HepG2 (cell line): ENCODE results near the gene RAB3C. TPM values are rescaled to one million over a fixed set of nuclear protein-coding genes. Genes with fewer than 3 reads are reported as not detected.

Experiments used
- ATAC-seq: fragments of 200-7000 bp; cut with Tn5 transposase; 3 replicates; pipeline ENCODE4 v1.9.1; 2020; ENCODE audit warnings: mild to moderate bottlenecking, moderate library complexity
- BruUV-seq: library from RNA; stranded (reverse); fragments of 400-500 nt; replicated peaks from 2 replicates; lab custom pipeline; 2021; lab: Mats Ljungman, UMichigan
- CTCF ChIA-PET: fragments of 300-600 bp; formaldehyde crosslinking; extraction: SDS; loops from one replicate; lab custom pipeline; 2021; ENCODE audit warnings: low total read pairs, inconsistent platforms, low intra/inter-chr PET ratio; lab: Yijun Ruan, JAX
- POLR2A ChIA-PET: fragments of 350-600 bp; sonication (Branson Sonifier 250); formaldehyde crosslinking; loops from one replicate; lab custom pipeline; 2020; ENCODE audit warnings: antibody characterized with exemption, inconsistent platforms; lab: Yijun Ruan, JAX
- DNase-seq: peaks from one replicate; pipeline ENCODE4 v3.0.0-alpha.2; 2015; ENCODE audit warnings: low spot score
- FAIRE-seq: peaks from 3 replicates; lab custom pipeline; 2011; peaks lifted over from hg19 to GRCh38; lab: Jason Lieb, UNC
- H2AFZ ChIP-seq: one replicate; pipeline ENCODE4 v1.6.1; 2011; ENCODE audit warnings: low read length, inconsistent platforms
- H3K27ac ChIP-seq: fragments of 300-600 bp; 3 replicates; pipeline ENCODE4 v1.8.0; 2011; ENCODE audit warnings: mixed run types, mild to moderate bottlenecking, mixed read lengths, low read length, inconsistent platforms; ENCODE audit not compliant: insufficient read depth; ENCODE audit errors: extremely low read length
- H3K27me3 ChIP-seq, 2 experiments: fragments of 200-600 bp in 1 of 2; 2 replicates in 1 of 2; 3 replicates in 1 of 2; pipeline versions ENCODE4 v1.6.0 to v1.8.0; 2011; ENCODE audit warnings: low read length in 2 of 2, mild to moderate bottlenecking in 2 of 2, moderate library complexity in 2 of 2, inconsistent platforms in 1 of 2; ENCODE audit not compliant: insufficient read depth in 2 of 2, control insufficient read depth in 1 of 2
- H3K36me3 ChIP-seq, 2 experiments: fragments of 200-600 bp in 1 of 2; replicated peaks in 1 of 2; 2 replicates in 1 of 2; 3 replicates in 1 of 2; pipeline versions ENCODE4 v1.5.1 to v1.8.0; 2011; ENCODE audit warnings: low read length in 2 of 2, inconsistent platforms in 1 of 2; ENCODE audit not compliant: insufficient read depth in 2 of 2, control insufficient read depth in 1 of 2
- H3K4me1 ChIP-seq: 2 replicates; pipeline ENCODE4 v1.5.1; 2012; ENCODE audit warnings: low read length, inconsistent platforms; ENCODE audit not compliant: insufficient read depth
- H3K4me2 ChIP-seq: 2 replicates; pipeline ENCODE4 v1.6.0; 2011; ENCODE audit warnings: low read depth, low read length, inconsistent platforms
- H3K4me3 ChIP-seq, 3 experiments: fragments of 200-600 bp in 1 of 3; sonication (generic), shearing (Covaris generic) in 1 of 3; replicated peaks in 1 of 3; 2 replicates each; pipeline ENCODE4 v1.5.1; 2011 to 2016; ENCODE audit warnings: low read length in 3 of 3, inconsistent platforms in 2 of 3, low read depth in 2 of 3, mild to moderate bottlenecking in 2 of 3, control low read depth in 1 of 3, mixed read lengths in 1 of 3; ENCODE audit not compliant: insufficient read depth in 1 of 3
- H3K79me2 ChIP-seq: one replicate; pipeline ENCODE4 v1.6.1; 2011; ENCODE audit warnings: low read length, inconsistent platforms; ENCODE audit not compliant: insufficient read depth
- H3K9ac ChIP-seq: 2 replicates; pipeline ENCODE4 v1.6.0; 2011; ENCODE audit warnings: mild to moderate bottlenecking, low read depth, low read length, inconsistent platforms; ENCODE audit not compliant: insufficient read depth
- H3K9me3 ChIP-seq: 2 replicates; pipeline ENCODE4 v1.5.1; 2012; ENCODE audit warnings: mild to moderate bottlenecking, low read length
- H4K20me1 ChIP-seq: 2 replicates; pipeline ENCODE4 v1.6.0; 2011; ENCODE audit warnings: inconsistent platforms, mild to moderate bottlenecking, low read length, moderate library complexity; ENCODE audit not compliant: insufficient read depth
- ATF7 ChIP-seq, 2 experiments: fragments of 450-650 bp in 1 of 2; sonication (generic) in 1 of 2; formaldehyde crosslinking in 1 of 2; IDR thresholded peaks; 2 replicates each; pipeline versions ENCODE4 v1.4.0 to v1.6.1; 2016 to 2020; ENCODE audit warnings: antibody characterized with exemption in 1 of 2, mild to moderate bottlenecking in 1 of 2, missing genetic modification reagents in 1 of 2
- CREB1 ChIP-seq, 2 experiments: fragments of 450-650 bp in 1 of 2; IDR thresholded peaks; 2 replicates each; pipeline ENCODE4 v1.6.1; 2016 to 2017; ENCODE audit warnings: control low read depth in 1 of 2, mild to moderate bottlenecking in 1 of 2, missing compliant biosample characterization in 1 of 2, missing genetic modification characterization in 1 of 2
- HES4 ChIP-seq: sonication (generic); formaldehyde crosslinking; IDR thresholded peaks from 2 replicates; pipeline ENCODE4 v1.9.0; 2021; ENCODE audit warnings: mild to moderate bottlenecking, missing genetic modification reagents, borderline replicate concordance
- MXD4 ChIP-seq: IDR thresholded peaks from 2 replicates; pipeline ENCODE4 v1.6.1; 2016; ENCODE audit warnings: mild to moderate bottlenecking, missing biosample characterization, missing genetic modification reagents
- PHF8 ChIP-seq: sonication (generic); formaldehyde crosslinking; IDR thresholded peaks from 2 replicates; pipeline ENCODE4 v1.5.0; 2020; ENCODE audit warnings: missing genetic modification reagents
- RNF219 ChIP-seq: sonication (generic); formaldehyde crosslinking; IDR thresholded peaks from 2 replicates; pipeline ENCODE4 v1.5.0; 2020; ENCODE audit warnings: mild to moderate bottlenecking, missing genetic modification reagents
- SALL1 ChIP-seq: sonication (generic); formaldehyde crosslinking; IDR thresholded peaks from 2 replicates; pipeline ENCODE4 v1.8.0; 2022; ENCODE audit warnings: mild to moderate bottlenecking, missing genetic modification reagents
- ZKSCAN1 ChIP-seq: fragments of 150-350 bp; IDR thresholded peaks from 2 replicates; pipeline ENCODE4 v1.6.1; 2014; ENCODE audit warnings: low read length
- WGBS: methylation state at CpG from one replicate; pipeline ENCODE4 v1.1.6; 2017; ENCODE audit warnings: low lambda C conversion rate; 5-methylcytosine and 5-hydroxymethylcytosine counted together
- in situ Hi-C: cut with HindIII; loops from 2 replicates; pipeline ENCODE4 v1.10.0; 2017; ENCODE audit warnings: low pct_unique_long_range_greater_than_20kb; ENCODE audit not compliant: extremely low pct_ligation_motif_present
- intact Hi-C: fragments of 100-400 bp; cut with micrococcal nuclease; formaldehyde crosslinking; loops from one replicate; pipeline ENCODE4 v1.10.0; 2022; ENCODE audit not compliant: unreplicated experiment
- polyA plus RNA-seq, 8 experiments: library from polyadenylated mRNA; depleted of rRNA in 3 of 8; stranded (reverse) in 7 of 8; unstranded in 1 of 8; fragments of >200 nt; fragmentation: Illumina TruSeq in 4 of 8; extraction: Trizol in 4 of 8; gene quantifications; 2 replicates each; pipeline versions ENCODE4 v1.2.1 to v1.2.3, GENCODE V29; 2011 to 2016; ENCODE audit warnings: low read depth in 4 of 8, missing spikeins in 1 of 8, mixed read lengths in 1 of 8; ENCODE audit not compliant: insufficient read depth in 1 of 8
- total RNA-seq, 5 experiments: library from RNA; depleted of rRNA; stranded (reverse); fragments of >200 nt; fragmentation: Illumina TruSeq; extraction: Trizol; gene quantifications; 2 replicates each; pipeline ENCODE4 v1.2.3, GENCODE V29; 2016; ENCODE audit warnings: low read depth in 1 of 5

RAB3C gene
- total and polyA plus RNA-seq, 2 of the 13 experiments (the other 11 are each of a cell fraction or from before 2014, with no cell fraction given), result not detected

- H3K27ac ChIP-seq, result no peak overlapping the region
- no peak overlapping the region for H3K4me3 ChIP-seq
- peak; percentile 70 for TF ChIP-seq ATF7 (IDR thresholded peaks at IDR 0.05)
- TF ChIP-seq ATF7 (CRISPR knock-in tag; IDR thresholded peaks at IDR 0.05), result no peak
- no peak for TF ChIP-seq ZKSCAN1
- TF ChIP-seq PHF8 (CRISPR knock-in tag), result no peak
- TF ChIP-seq SALL1, result no peak
- TF ChIP-seq RNF219 (CRISPR knock-in tag), result no peak
- no peak for TF ChIP-seq MXD4
- no peak for TF ChIP-seq HES4
- no peak for TF ChIP-seq CREB1 (IDR thresholded peaks at IDR 0.05)
- TF ChIP-seq CREB1 (CRISPR knock-in tag; IDR thresholded peaks at IDR 0.05), result no peak
- TF ChIP-seq, all 625 proteins: peak for 1
- no peaks in the 10 kb centered on the region for H4K20me1 ChIP-seq
- H3K36me3 ChIP-seq, result no peaks in the 10 kb centered on the region
- no peak for ATAC-seq
- H2AFZ ChIP-seq, result no peak overlapping the region
- H3K79me2 ChIP-seq, result no peaks in the 10 kb centered on the region
- no peaks in the 10 kb centered on the region for H3K4me1 ChIP-seq
- H3K9ac ChIP-seq, result no peak overlapping the region
- no TSS peak for BruUV-seq
- no peak for FAIRE-seq
- ChIA-PET CTCF (no interaction called here), POLR2A (no interaction called here)
- 0% methylated on average over 2 of the region's 2 CpGs for WGBS
- no peak for DNase-seq
- intact Hi-C loops, result no loop called here
- in situ Hi-C loops, result no loop called here
- H3K9me3 ChIP-seq, result no peaks in the 10 kb centered on the region
- no peak overlapping the region for H3K4me2 ChIP-seq
- H3K27me3 ChIP-seq, result no peaks in the 10 kb centered on the region
Measured at GRCh38 chr5:58715997-58716656, 133.3 kb downstream of the RAB3C start.
